ENCODE data around the gene AGBL4. TPM values are rescaled to one million over a fixed set of nuclear protein-coding genes. Genes with fewer than 3 reads are reported as not detected.

Gene AGBL4
- total RNA-seq, 1 experiment from 2014 or later = not detected

- H3K36me3 ChIP-seq (ENCODE audit: control insufficient read depth in 1 of 2, insufficient read depth in 2 of 2, low read length in 2 of 2) = no peaks in the 10 kb centered on the region
- H3K27ac ChIP-seq (ENCODE audit: low read depth, low read length) = no peak overlapping the region
- no TSS peak for BruUV-seq (replicated peaks)
- no peak overlapping the region for H3K9ac ChIP-seq (ENCODE audit: low read length)
- H3K4me2 ChIP-seq (ENCODE audit: low read length) = no peak overlapping the region
- TF ChIP-seq, protein P1, sequence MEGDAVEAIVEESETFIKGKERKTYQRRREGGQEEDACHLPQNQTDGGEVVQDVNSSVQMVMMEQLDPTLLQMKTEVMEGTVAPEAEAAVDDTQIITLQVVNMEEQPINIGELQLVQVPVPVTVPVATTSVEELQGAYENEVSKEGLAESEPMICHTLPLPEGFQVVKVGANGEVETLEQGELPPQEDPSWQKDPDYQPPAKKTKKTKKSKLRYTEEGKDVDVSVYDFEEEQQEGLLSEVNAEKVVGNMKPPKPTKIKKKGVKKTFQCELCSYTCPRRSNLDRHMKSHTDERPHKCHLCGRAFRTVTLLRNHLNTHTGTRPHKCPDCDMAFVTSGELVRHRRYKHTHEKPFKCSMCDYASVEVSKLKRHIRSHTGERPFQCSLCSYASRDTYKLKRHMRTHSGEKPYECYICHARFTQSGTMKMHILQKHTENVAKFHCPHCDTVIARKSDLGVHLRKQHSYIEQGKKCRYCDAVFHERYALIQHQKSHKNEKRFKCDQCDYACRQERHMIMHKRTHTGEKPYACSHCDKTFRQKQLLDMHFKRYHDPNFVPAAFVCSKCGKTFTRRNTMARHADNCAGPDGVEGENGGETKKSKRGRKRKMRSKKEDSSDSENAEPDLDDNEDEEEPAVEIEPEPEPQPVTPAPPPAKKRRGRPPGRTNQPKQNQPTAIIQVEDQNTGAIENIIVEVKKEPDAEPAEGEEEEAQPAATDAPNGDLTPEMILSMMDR (IDR thresholded peaks at IDR 0.05 in 2 of 3, conservative IDR thresholded peaks at IDR 0.05 in 1 of 3; ENCODE audit: borderline replicate concordance in 1 of 3, insufficient read depth in 1 of 3, low read depth in 2 of 3, low read length in 2 of 3) = no peak
- no peak for TF ChIP-seq FOSL1 (IDR thresholded peaks at IDR 0.05; ENCODE audit: low read depth)
- no peak for TF ChIP-seq EZH2 (IDR thresholded peaks at IDR 0.05)
- TF ChIP-seq, protein P2, sequence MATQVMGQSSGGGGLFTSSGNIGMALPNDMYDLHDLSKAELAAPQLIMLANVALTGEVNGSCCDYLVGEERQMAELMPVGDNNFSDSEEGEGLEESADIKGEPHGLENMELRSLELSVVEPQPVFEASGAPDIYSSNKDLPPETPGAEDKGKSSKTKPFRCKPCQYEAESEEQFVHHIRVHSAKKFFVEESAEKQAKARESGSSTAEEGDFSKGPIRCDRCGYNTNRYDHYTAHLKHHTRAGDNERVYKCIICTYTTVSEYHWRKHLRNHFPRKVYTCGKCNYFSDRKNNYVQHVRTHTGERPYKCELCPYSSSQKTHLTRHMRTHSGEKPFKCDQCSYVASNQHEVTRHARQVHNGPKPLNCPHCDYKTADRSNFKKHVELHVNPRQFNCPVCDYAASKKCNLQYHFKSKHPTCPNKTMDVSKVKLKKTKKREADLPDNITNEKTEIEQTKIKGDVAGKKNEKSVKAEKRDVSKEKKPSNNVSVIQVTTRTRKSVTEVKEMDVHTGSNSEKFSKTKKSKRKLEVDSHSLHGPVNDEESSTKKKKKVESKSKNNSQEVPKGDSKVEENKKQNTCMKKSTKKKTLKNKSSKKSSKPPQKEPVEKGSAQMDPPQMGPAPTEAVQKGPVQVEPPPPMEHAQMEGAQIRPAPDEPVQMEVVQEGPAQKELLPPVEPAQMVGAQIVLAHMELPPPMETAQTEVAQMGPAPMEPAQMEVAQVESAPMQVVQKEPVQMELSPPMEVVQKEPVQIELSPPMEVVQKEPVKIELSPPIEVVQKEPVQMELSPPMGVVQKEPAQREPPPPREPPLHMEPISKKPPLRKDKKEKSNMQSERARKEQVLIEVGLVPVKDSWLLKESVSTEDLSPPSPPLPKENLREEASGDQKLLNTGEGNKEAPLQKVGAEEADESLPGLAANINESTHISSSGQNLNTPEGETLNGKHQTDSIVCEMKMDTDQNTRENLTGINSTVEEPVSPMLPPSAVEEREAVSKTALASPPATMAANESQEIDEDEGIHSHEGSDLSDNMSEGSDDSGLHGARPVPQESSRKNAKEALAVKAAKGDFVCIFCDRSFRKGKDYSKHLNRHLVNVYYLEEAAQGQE (IDR thresholded peaks at IDR 0.05; ENCODE audit: low read depth) = no peak
- no peak for TF ChIP-seq EGR1 (IDR thresholded peaks at IDR 0.05; ENCODE audit: low read depth)
- no peak for TF ChIP-seq CBX3 (IDR thresholded peaks at IDR 0.05; ENCODE audit: low read depth)
- TF ChIP-seq MAX (IDR thresholded peaks at IDR 0.05) = no peak
- no peak for TF ChIP-seq SRF (IDR thresholded peaks at IDR 0.05; ENCODE audit: low read depth)
- TF ChIP-seq SP1 (IDR thresholded peaks at IDR 0.05; ENCODE audit: low read depth) = no peak
- no peak for TF ChIP-seq JUND (IDR thresholded peaks at IDR 0.05)
- CTCF ChIA-PET = no interaction called here
- no peak overlapping the region for H2AFZ ChIP-seq (ENCODE audit: low read depth, low read length, poor library complexity, severe bottlenecking)
- ATAC-seq = no peak
- H3K9me3 ChIP-seq (ENCODE audit: control insufficient read depth in 1 of 2, insufficient read depth in 1 of 2, low read depth in 1 of 2, low read length in 2 of 2) = no peaks in the 10 kb centered on the region
- POLR2A ChIA-PET = no interaction called here
- no peak for DNase-seq (ENCODE audit: low read depth, low spot score)
- no peaks in the 10 kb centered on the region for H3K79me2 ChIP-seq (ENCODE audit: insufficient read depth, low read length)
- RAD21 ChIA-PET (ENCODE audit: low non-redundant PET in 1 of 2, low total read pairs in 2 of 2, uncharacterized antibody in 2 of 2, unreplicated experiment in 2 of 2) = no interaction called here
- no peaks in the 10 kb centered on the region for H4K20me1 ChIP-seq (ENCODE audit: insufficient read depth)
- no peak overlapping the region for H3K4me3 ChIP-seq (replicated peaks in 1 of 2; ENCODE audit: low read depth in 1 of 2, low read length in 2 of 2)
- H3K4me1 ChIP-seq (ENCODE audit: control insufficient read depth in 1 of 2, insufficient read depth in 2 of 2, low read length in 2 of 2) = no peaks in the 10 kb centered on the region
- H3K9me2 ChIP-seq (ENCODE audit: insufficient read depth) = no peaks in the 10 kb centered on the region
- intact Hi-C loops (cut with micrococcal nuclease) = loop anchor here (5.0 kb wide), 2 partner anchors 108 to 1652 kb away; no protein-coding TSS in a partner anchor
- peaks cover 23% of the 10 kb centered on the region for H3K27me3 ChIP-seq (ENCODE audit: insufficient read depth, low read length)
Observed at GRCh38 chr1:48679859-48680258, 1343.9 kb downstream of the AGBL4 start.

Measured in HCT116 (cell line).